Measurements from ENCODE around the gene GCH1. TPM values are rescaled to one million over a fixed set of nuclear protein-coding genes. Genes with fewer than 3 reads are reported as not detected.
"Not testable (repeated sequence)": the region's sequence is repeated elsewhere in the genome, so short reads cannot be mapped to it uniquely, and the experiment has no call there.

Gene GCH1
- total RNA-seq, 2 donors from 2014 or later = 2.1 to 5.5 TPM

GRCh38 chr14:54877015-54877702 lies 25.5 kb downstream of the GCH1 start:
- intact Hi-C loops (cut with DNase I) = no loop called here
- ATAC-seq (no peak), DNase-seq (no peak)

GRCh38 chr14:54875648-54876047 lies 27.0 kb downstream of the GCH1 start:
- DNase-seq; intact Hi-C loops (cut with DNase I): not testable (repeated sequence)

DNA sequence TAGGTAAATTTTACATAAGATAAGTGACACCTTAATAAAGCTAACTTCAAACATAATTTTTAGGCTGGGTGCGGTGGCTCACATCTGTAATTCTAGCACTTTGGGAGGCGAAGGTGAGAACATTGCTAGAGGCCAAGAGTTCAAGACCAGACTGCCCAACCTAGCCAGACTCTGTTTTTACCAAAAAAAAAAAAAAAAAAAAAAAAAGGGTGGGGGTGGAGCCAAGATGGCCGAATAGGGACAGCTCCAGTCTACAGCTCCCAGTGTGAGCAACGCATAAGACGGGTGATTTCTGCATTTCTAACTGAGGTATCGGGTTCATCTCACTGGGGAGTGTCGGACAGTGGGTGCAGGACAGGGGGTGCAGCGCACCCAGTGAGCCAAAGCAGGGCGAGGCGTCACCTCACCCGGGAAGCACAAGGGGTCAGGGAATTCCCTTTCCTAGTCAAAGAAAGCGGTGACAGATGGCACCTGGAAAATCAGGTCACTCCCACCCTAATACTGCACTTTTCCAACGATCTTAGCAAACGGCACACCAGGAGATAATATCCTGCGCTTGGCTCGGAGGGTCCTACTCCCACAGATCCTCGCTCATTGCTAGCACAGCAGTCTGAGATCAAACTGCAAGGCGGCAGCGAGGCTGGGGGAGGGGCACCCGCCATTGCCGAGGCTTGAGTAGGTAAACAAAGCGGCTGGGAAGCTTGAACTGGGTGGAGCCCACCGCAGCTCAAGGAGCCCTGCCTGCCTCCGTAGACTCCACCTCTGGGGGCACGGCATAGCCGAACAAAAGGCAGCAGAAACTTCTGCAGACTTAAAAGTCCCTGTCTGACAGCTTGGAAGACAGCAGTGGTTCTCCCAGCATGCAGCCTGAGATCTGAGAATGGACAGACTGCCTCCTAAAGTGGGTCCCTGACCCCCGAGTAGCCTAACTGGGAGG lies 32.2 kb downstream of the GCH1 start:
- ATAC-seq; intact Hi-C loops (cut with DNase I); DNase-seq: not testable (repeated sequence)

More at GRCh38 chr14:54875648-54876047, 27.0 kb downstream of the GCH1 start:
- not testable (repeated sequence) for ATAC-seq

GRCh38 chr14:54867011-54867410 lies 35.6 kb downstream of the GCH1 start:
- DNase-seq (no peak), ATAC-seq (no peak)
- intact Hi-C loops (cut with DNase I) = no loop called here

DNA sequence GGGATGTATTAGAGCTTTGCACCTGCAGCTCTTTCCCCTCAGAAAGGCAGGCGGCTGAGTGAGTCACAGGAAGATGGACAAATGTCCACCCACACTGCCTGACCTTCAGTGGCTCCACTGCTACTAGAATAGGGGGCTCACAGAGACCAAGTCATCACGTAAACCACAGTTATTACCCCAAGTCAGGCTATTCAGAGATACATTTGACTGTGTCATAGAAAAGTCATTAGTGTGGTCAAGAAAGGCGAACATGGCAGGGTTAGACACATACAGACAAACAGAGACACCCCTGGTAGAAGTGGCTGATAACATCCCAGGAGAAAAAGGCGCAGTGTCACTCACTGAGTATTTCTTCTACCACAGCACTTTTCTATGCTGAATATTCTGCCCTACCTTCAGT lies 36.0 kb downstream of the GCH1 start:
- DNase-seq = no peak
- intact Hi-C loops (cut with DNase I) = no loop called here
- ATAC-seq = no peak

- no peak for ATAC-seq
- intact Hi-C loops (cut with DNase I) = no loop called here
- no peak for DNase-seq
Measured at GRCh38 chr14:54864526-54864925, 38.1 kb downstream of the GCH1 start.

DNA sequence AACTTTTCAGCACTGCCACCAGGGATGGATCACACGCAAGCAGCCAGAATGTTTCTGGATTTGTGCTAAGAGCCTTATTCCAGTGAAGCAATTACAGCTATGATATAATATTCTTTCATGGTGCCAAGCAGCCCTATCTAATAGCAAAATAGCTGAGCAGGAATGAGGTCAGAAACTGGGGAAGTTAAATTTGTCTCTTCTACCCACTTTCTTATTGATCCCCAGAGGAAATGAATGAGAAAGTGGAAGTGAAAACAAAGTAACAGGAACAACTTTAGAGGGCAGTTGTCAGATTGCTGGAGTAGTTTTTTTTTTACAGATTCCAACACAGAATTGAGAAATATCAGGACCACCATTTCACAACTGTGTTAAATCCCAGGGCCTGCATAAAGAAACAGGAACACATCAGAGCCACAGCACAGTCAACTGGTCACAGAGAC lies 44.8 kb downstream of the GCH1 start:
- ATAC-seq = peak; percentile 82 to 96
- intact Hi-C loops (cut with DNase I) = no loop called here
- no peak for DNase-seq

DNA sequence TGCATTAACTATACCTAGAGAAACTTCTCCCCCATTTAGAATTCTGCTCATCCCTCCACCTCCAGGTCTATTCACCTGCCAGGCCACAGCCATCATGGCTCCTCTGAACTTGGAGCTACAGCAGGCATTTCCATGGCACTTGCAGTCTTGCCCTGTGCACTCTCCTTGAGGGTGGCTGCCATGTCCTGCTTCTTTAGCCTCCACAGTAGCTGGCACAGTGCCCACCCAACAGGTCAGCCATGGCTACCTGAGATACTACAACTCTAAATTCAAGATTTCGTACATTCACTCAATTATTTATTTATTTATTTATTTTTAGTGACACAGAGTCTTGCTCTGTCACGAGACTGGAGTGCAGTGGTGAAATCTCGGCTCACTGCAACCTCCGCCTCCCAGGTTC lies 46.5 kb downstream of the GCH1 start:
- intact Hi-C loops (cut with DNase I) = no loop called here
- no peak for ATAC-seq
- no peak for DNase-seq

DNA sequence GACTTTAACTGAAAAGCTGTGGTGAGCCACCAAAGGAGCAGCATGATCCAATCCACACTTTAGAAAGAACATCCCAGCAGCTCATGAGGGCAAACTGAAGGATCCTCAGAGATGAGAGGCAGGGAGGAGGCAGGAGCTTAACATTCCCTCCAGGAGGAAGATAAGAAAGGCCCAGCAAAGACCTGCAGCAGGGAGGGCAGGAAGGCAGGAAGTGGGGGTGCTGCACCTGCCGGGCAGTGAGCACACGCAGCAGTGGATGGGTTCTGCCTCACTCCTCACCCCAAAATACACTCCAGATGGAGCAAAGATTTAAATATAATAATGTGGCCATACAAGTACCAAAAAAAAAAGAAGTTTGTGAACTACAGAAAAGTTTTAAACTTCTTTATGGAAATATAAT lies 48.4 kb downstream of the GCH1 start:
- intact Hi-C loops (cut with DNase I) = no loop called here
- DNase-seq = no peak
- no peak for ATAC-seq

- DNase-seq (no peak), ATAC-seq (no peak)
- intact Hi-C loops (cut with DNase I) = no loop called here
Measured at GRCh38 chr14:54853339-54853738, 49.3 kb downstream of the GCH1 start.

DNA sequence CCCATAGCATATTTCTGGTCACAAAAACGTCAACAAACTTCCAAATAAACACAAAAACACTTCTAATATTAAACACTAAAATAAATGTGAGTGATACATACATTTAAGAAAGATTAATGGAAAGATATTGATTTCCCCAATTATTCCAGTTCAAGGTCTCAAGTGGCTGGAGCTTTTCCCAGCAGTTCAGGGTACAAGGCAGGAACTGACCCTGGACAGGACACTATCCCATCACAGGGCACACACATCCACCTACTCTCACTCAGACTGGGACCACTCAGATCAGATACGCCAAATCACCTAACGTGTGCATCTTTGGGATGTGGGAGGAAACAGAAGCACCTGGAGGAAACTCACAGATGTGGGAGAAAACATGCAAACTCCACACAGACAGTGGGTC lies 50.4 kb downstream of the GCH1 start:
- no peak for ATAC-seq
- DNase-seq = no peak
- intact Hi-C loops (cut with DNase I) = no loop called here

DNA sequence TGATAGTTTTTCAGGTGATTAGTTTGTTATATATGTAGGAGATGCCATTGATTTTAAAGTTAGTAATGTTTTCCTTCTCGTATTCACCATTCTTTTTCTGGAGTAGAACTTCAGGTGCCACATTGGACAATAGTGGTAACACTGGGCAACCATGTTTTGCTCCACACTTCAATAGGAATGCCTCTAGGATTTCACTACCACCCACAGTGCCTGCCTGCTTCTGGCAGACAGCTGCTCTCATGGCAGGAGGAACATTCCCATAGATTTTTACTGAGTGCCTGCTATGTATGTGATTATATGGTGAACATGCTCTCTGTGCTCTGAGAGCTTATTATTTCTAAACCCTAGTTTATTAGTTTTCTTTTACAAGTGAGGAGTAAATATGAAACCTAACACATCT lies 53.7 kb downstream of the GCH1 start:
- intact Hi-C loops (cut with DNase I) = no loop called here
- DNase-seq (no peak), ATAC-seq (no peak)

DNA sequence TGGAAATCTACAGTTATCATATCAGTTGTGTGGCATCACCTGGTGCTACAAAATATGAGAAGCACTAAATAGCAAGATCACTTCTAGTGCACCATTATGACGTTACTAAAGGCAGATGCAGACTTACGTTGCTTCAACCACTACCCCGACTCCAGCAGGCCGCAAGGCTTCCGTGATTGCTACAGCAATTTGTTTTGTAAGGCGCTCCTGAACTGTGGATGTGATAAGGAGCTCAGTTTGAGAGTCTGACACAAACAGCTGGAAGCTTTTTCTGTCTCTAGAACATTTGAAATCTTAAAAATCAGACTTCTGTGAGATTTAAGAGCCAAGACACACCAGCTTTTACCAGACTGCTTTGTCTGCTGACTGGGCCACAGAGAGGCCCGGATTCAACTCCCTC lies 57.0 kb downstream of the GCH1 start:
- DNase-seq (no peak), ATAC-seq (no peak)
- intact Hi-C loops (cut with DNase I) = no loop called here

DNA sequence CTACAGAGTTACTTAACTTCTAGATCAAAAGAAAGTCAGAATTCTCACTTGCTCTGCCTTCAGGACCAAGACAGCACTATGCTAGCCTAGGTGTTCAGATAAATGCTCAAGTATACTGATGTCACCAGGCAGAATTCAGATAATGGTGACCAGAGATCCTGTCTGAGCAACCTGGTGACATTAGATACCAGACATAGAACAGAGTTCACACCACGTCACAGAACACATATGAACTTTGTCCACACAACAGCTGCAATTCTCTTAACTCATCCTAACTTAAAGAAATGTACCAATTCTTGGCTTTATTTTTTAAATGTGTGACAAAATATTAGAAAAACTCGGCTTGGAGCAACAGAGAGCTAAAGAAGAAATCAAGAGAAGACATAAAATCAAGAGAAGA lies 58.1 kb downstream of the GCH1 start:
- intact Hi-C loops (cut with DNase I) = no loop called here
- no peak for ATAC-seq
- no peak for DNase-seq

GRCh38 chr14:54840798-54841197 lies 61.8 kb downstream of the GCH1 start:
- intact Hi-C loops (cut with DNase I) = no loop called here
- no peak for ATAC-seq
- DNase-seq = no peak

- DNase-seq = no peak
- intact Hi-C loops (cut with DNase I) = no loop called here
- no peak for ATAC-seq
Measured at GRCh38 chr14:54840336-54840735, 62.3 kb downstream of the GCH1 start.

DNA sequence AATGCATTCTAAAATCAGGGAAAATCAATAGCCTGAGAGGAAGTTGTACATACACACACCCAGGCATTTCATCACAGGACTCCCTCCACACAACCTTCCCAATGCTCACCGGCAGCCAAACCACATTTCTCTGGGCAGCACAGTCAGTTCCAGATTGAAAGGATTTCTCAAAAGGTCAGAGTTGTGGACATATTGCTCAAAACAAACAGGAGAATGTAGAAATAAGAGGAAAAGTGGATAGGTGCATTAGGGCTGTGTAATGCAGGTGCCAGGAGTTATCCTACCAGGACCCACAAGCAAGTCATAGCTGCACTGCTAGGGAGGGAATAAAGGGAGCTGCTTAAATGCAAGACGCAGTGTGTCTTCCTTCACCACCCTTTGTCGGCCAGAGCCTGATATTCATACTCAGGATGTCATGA lies 62.9 kb downstream of the GCH1 start:
- ATAC-seq (peak; percentile 34 to 43), DNase-seq (peak; percentile 27)
- intact Hi-C loops (cut with DNase I) = no loop called here

GRCh38 chr14:54838931-54839512 lies 63.6 kb downstream of the GCH1 start:
- DNase-seq = no peak
- no peak for ATAC-seq
- intact Hi-C loops (cut with DNase I) = no loop called here

- intact Hi-C loops (cut with DNase I) = no loop called here
- DNase-seq = no peak
- ATAC-seq = no peak
Measured at GRCh38 chr14:54837508-54838149, 65.0 kb downstream of the GCH1 start.

GRCh38 chr14:54836231-54836630 lies 66.4 kb downstream of the GCH1 start:
- ATAC-seq (no peak), DNase-seq (no peak)
- intact Hi-C loops (cut with DNase I) = no loop called here

Data from left cardiac atrium (tissue), 4 donors.